Measurements from ENCODE around the gene SAMD10.

Gene SAMD10

DNA sequence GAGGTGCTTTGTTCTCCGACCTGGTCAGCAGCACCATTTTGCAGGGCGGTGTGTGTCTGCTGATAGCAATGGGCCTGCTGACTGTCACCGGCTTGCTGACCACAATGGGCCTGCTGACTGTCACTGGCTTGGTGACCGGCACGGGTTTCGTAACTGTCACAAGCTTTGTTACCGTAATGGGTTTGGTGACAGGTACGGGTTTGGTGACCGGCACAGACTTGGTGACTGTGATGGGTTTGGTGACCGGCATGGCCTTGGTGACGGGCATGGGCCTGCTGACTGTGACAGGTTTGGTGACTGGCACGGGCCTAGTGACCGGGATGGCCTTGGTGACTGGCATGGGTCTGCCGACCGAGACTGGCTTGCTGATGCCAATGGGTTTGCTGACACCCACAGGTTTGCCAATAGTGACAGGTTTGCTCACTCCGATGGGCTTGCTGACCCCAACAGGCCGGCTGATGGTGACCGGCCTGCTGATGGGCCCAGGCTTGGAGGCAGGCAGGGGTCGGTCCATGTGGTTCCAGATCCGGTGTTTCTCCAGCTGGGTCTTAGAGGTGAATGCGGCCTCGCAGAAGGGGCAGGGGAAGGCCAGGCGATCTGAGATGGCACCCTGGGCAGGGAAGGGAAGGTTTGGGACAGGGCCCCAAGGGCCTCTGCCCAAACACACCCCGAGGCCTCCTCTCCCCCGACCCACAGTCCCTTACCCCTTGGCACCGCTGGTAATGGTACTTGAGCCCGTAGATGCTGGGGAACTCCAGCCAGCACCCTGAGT, 13.1 kb downstream of the SAMD10 start:
- TF ChIP-seq, protein P1, sequence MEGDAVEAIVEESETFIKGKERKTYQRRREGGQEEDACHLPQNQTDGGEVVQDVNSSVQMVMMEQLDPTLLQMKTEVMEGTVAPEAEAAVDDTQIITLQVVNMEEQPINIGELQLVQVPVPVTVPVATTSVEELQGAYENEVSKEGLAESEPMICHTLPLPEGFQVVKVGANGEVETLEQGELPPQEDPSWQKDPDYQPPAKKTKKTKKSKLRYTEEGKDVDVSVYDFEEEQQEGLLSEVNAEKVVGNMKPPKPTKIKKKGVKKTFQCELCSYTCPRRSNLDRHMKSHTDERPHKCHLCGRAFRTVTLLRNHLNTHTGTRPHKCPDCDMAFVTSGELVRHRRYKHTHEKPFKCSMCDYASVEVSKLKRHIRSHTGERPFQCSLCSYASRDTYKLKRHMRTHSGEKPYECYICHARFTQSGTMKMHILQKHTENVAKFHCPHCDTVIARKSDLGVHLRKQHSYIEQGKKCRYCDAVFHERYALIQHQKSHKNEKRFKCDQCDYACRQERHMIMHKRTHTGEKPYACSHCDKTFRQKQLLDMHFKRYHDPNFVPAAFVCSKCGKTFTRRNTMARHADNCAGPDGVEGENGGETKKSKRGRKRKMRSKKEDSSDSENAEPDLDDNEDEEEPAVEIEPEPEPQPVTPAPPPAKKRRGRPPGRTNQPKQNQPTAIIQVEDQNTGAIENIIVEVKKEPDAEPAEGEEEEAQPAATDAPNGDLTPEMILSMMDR (IDR thresholded peaks at IDR 0.05; ENCODE audit: insufficient read depth, low read length, missing control alignments) = no peak
- ChIA-PET CTCF (interaction anchor here (3.3 kb wide), 1 partner anchor 14 kb away, joined by 14 read pairs; the partner anchor contains the start of genes PRPF6 and SAMD10), POLR2A (no interaction called here)
- no peak for DNase-seq (ENCODE audit: low read depth, low spot score)
- H3K4me3 ChIP-seq (ENCODE audit: low read depth, low read length) = no peak overlapping the region

DNA sequence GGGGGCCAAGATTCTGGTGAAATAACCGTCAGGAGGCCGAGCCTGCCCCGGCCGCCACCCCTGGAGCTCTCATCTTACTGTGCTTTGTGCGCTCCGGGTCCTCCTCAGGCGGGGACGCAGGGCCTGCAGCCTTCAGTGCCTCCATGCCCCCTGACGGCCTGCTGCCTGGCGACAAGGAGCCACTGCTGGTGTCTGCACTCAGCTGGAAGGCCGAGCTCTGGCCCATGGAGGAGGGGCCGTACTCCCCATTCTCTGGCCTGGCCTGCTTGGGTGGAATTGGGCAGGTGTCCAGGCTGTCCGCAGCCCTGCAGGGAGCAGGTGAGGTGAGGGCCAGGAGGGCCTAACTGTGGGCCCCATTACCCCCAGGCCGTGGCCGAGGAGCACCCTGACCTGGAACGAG, 15.0 kb downstream of the SAMD10 start:
- DNase-seq (ENCODE audit: low read depth, low spot score) = no peak
- TF ChIP-seq, protein P1 (IDR thresholded peaks at IDR 0.05; ENCODE audit: insufficient read depth, low read length, missing control alignments) = no peak
- H3K4me3 ChIP-seq (ENCODE audit: low read depth, low read length) = no peak overlapping the region
- ChIA-PET CTCF (interaction anchor here (1.0 kb wide), 1 partner anchor 427 kb away, joined by 4 read pairs; the partner anchor contains the start of gene PTK6), POLR2A (no interaction called here)

DNA sequence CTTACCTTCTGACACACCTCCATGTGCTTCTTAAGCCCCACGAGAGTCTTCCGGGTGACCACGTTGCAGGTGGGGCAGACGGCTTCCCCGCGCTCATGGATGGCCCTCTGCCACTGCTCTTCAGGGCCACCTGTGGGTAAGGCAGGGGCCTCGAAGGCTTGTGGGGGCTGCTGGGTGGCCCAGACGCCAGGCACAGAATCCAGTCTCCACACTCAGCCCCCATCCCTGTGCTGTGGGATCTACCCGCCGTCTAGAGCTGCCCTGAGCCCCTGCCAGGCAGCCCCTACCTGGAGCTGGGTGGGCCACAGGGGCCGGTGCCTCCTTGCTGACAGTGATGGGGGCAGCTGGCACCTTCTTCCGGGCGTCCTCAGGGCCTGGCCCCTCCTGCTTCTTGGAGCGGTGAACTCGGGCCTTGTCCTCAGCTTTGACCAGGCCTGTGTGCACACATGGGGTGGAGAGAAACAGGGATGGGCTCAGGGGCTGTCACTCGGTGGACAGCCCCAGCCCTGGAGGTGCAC, 15.6 kb downstream of the SAMD10 start:
- TF ChIP-seq, protein P1 (IDR thresholded peaks at IDR 0.05; ENCODE audit: insufficient read depth, low read length, missing control alignments) = no peak
- H3K4me3 ChIP-seq (ENCODE audit: low read depth, low read length) = no peak overlapping the region
- ChIA-PET POLR2A (no interaction called here), CTCF (interaction anchor here (0.6 to 1.0 kb wide), 2 partner anchors 16 to 426 kb away, joined by 3 to 4 read pairs; partner anchors contain the start of gene PTK6)
- DNase-seq (ENCODE audit: low read depth, low spot score) = no peak

DNA sequence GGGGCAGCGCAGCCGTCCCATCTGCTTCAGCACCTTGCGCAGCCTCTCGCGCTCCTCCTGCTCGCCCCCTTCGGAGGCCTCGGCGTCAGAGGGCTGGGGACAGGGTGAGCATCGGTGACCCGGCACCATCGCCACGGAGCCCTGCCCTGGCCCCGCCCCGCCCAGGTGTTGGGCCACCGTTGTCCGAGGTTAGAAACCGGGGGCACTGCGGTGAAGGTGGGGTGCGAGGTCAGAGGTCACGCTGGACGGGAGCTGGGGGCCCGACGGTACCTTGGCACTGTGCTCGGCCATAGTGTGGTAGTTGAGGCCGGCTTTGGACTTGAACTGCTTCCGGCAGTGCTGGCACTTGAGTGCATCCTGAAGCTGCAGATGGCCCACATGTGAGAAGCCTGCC, 16.1 kb downstream of the SAMD10 start:
- TF ChIP-seq, protein P1 (IDR thresholded peaks at IDR 0.05; ENCODE audit: insufficient read depth, low read length, missing control alignments) = no peak
- ChIA-PET CTCF (interaction anchor here (0.6 to 1.0 kb wide), 2 partner anchors 17 to 426 kb away, joined by 3 to 4 read pairs; partner anchors contain the start of gene PTK6), POLR2A (no interaction called here)
- DNase-seq (ENCODE audit: low read depth, low spot score) = no peak
- H3K4me3 ChIP-seq (ENCODE audit: low read depth, low read length) = no peak overlapping the region

DNA sequence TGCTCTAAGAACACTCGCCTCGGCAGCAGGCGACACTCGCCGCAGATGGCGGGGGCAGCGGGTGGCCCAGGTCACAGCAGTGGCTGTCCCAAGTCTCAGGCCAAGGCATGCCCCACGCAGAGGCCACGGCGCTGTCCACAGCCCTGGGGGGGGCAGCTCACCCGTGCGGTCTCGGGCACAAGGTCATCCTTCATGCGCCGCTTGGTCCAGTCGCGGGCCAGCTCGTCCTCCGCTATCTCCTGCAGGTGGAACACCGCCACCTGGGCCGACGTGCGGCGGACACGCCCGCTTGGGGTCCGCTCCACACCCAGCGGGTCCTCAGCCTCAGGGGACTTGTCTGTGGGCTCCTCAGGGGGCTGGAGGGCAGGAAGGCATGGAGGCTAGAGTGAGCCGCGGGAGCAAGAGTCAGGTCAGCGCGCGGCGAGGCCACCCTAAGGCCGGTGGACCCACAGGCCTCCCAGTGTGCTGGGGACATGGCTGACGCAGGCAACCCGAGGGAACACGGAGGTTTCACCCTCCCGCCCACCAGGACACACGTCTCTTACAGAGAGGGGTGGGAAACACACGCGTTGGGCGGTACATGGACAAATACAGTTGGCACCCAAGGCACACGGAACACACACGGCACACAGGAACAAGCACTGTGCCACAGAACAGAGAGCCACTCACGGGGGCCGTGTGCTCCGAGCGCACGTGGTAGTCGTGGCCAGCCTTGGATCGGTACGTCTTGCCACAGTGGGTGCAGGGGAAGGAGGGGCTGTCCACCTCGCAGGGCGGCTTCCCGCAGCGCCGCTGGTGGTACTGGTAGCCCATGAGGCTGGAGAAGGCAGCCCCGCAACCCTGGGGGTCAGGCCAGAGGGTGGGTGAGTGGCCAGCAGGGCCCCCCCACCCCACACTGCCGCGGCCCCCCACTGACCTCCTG, 16.8 kb downstream of the SAMD10 start:
- TF ChIP-seq, protein P1 (IDR thresholded peaks at IDR 0.05; ENCODE audit: insufficient read depth, low read length, missing control alignments) = no peak
- POLR2A ChIA-PET = no interaction called here
- CTCF ChIA-PET = interaction anchor here (0.5 to 1.4 kb wide), 2 partner anchors 18 to 174 kb away, joined by 3 to 6 read pairs; partner anchors contain the start of genes PRPF6 and SAMD10
- no peak overlapping the region for H3K4me3 ChIP-seq (ENCODE audit: low read depth, low read length)
- DNase-seq (ENCODE audit: low read depth, low spot score) = no peak
